ENCODE data around the gene RPL13. TPM values are rescaled to one million over a fixed set of nuclear protein-coding genes. Genes with fewer than 3 reads are reported as not detected.

RPL13 gene
- total RNA-seq, 1 experiment from 2014 or later, result 2,157 TPM

GRCh38 chr16:89529097-89529496 lies 31.4 kb upstream of the RPL13 start:
- H2BK15ac ChIP-seq (ENCODE audit: low read depth, low read length), result no peak overlapping the region
- no peak overlapping the region for H2AFZ ChIP-seq (ENCODE audit: low read length)
- H4K8ac ChIP-seq (replicated peaks; ENCODE audit: insufficient read length, low read depth, low read length), result no peak overlapping the region
- H2BK5ac ChIP-seq (ENCODE audit: insufficient read length, low read length), result no peak overlapping the region
- no peak overlapping the region for H2BK120ac ChIP-seq (ENCODE audit: low read depth, low read length, poor library complexity, severe bottlenecking)
- H3K27ac Mint-ChIP-seq, result 0 out of 7 replicates have a peak overlapping the region, but pooled peaks of 1 of the 3 experiments have one; percentile 75
- no peaks in the 10 kb centered on the region for H3K4me1 Mint-ChIP-seq
- no peak overlapping the region for H3K4me3 Mint-ChIP-seq
- H3K9me3 Mint-ChIP-seq, result no peaks in the 10 kb centered on the region
- no peaks in the 10 kb centered on the region for H3K4me1 ChIP-seq (ENCODE audit: insufficient read depth, low read length)
- no peak overlapping the region for H3T11ph ChIP-seq (ENCODE audit: low read length)
- no peaks in the 10 kb centered on the region for H3K9me3 ChIP-seq (ENCODE audit: control insufficient read depth, low read depth, low read length)
- TF ChIP-seq CTCF (conservative IDR thresholded peaks at IDR 0.05), result no peak
- no peak overlapping the region for H3K56ac ChIP-seq (ENCODE audit: insufficient read length, low read depth, low read length)
- H4K20me1 ChIP-seq (ENCODE audit: control insufficient read depth, insufficient read depth, insufficient read length), result no peaks in the 10 kb centered on the region
- no peak overlapping the region for H4K91ac ChIP-seq (ENCODE audit: insufficient read length, low read depth, low read length)
- no peaks in the 10 kb centered on the region for H3K27me3 Mint-ChIP-seq (ENCODE audit: low read depth)
- no CpG with 5 or more reads among the region's 16 CpGs for WGBS (ENCODE audit: extremely low coverage, insufficient read length, low lambda C conversion rate)
- no peak for DNase-seq
- H2AK5ac ChIP-seq (ENCODE audit: insufficient read length, low read length), result no peak overlapping the region
- no peaks in the 10 kb centered on the region for H3K27me3 ChIP-seq (ENCODE audit: insufficient read depth, low read length)
- H3K9ac ChIP-seq (ENCODE audit: extremely low read depth, insufficient read length, low read length), result no peak overlapping the region
- no peaks in the 10 kb centered on the region for H3K79me2 ChIP-seq (ENCODE audit: insufficient read depth, low read length)
- no peak overlapping the region for H2BK12ac ChIP-seq (ENCODE audit: insufficient read length, low read depth, low read length)
- H4K5ac ChIP-seq (ENCODE audit: insufficient read length, low read depth, low read length), result no peak overlapping the region
- no peak overlapping the region for H3K4ac ChIP-seq (ENCODE audit: low read depth, low read length)
- peaks cover 53 to 96% (median 88%) of the 10 kb centered on the region in 3 experiments for H3K36me3 Mint-ChIP-seq (ENCODE audit: insufficient read depth in 1 of 3, low read depth in 3 of 3)
- no peak overlapping the region for H3K4me2 ChIP-seq (ENCODE audit: insufficient read depth, insufficient read length, low read length)
- no peak overlapping the region for H3K27ac ChIP-seq (ENCODE audit: insufficient read length, low read depth, low read length)
- no peak overlapping the region for H2BK20ac ChIP-seq (ENCODE audit: low read depth, low read length, poor library complexity, severe bottlenecking)
- no peaks in the 10 kb centered on the region for H3K79me1 ChIP-seq (ENCODE audit: insufficient read depth, low read depth, low read length, poor library complexity, severe bottlenecking)
- H3K18ac ChIP-seq (ENCODE audit: insufficient read length, low read depth, low read length), result no peak overlapping the region
- no peaks in the 10 kb centered on the region for H3K23me2 ChIP-seq (ENCODE audit: insufficient read length, low read depth, low read length, poor library complexity, severe bottlenecking)
- H3K14ac ChIP-seq (ENCODE audit: insufficient read depth, low read length), result no peak overlapping the region
- no peak overlapping the region for H3K23ac ChIP-seq (ENCODE audit: insufficient read length, low read depth, low read length)
